Right lobe of liver (tissue), 4 donors: ENCODE measurements around the gene OPTC.

Experiments used
- POLR2A ChIP-seq: fragments of 450-650 bp; IDR thresholded peaks from one replicate; pipeline ENCODE4 v1.6.1; 2017; ENCODE audit warnings: antibody characterized with exemption, mild to moderate bottlenecking
- TF ChIP-seq, protein P1 (sequence below), 4 donors: fragments of 200-600 bp in 3 of 4; fragments of 450-650 bp in 1 of 4; IDR thresholded peaks; one replicate each; pipeline versions ENCODE4 v1.5.1 to v1.8.0; 2016 to 2022; ENCODE audit warnings: antibody characterized with exemption in 4 of 4, mild to moderate bottlenecking in 2 of 4
- donor health status: DM: no; HTN: no; CAD: no.
- donor health status: DM: no; HTN: no; CAD: no.
- donor health status: DM: no; HTN: yes; CAD: no.

DNA sequence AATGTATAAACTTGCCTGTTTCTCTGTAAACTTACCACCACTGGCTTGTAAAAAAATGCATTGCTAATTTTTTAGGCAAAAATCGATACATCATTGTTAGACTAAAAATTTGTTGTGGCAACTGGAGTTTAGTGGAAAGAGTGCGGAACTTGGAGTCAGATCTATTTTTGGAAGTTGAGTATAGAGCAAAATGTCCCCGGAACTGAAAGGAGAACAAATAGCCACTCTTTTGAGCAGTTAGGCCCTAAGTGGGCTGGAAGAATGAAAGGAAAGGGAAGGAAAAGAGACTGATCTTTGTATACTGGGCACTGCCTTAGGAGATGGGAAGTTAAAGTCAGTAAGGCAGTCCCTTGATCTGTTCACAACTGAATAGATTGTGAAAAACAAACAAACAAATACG lies 30.2 kb downstream of the OPTC start:
- no peak for TF ChIP-seq POLR2A
- TF ChIP-seq, protein P1, sequence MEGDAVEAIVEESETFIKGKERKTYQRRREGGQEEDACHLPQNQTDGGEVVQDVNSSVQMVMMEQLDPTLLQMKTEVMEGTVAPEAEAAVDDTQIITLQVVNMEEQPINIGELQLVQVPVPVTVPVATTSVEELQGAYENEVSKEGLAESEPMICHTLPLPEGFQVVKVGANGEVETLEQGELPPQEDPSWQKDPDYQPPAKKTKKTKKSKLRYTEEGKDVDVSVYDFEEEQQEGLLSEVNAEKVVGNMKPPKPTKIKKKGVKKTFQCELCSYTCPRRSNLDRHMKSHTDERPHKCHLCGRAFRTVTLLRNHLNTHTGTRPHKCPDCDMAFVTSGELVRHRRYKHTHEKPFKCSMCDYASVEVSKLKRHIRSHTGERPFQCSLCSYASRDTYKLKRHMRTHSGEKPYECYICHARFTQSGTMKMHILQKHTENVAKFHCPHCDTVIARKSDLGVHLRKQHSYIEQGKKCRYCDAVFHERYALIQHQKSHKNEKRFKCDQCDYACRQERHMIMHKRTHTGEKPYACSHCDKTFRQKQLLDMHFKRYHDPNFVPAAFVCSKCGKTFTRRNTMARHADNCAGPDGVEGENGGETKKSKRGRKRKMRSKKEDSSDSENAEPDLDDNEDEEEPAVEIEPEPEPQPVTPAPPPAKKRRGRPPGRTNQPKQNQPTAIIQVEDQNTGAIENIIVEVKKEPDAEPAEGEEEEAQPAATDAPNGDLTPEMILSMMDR (IDR thresholded peaks at IDR 0.05), result no peak
